NCI-H345 (cell line): ENCODE results near the gene CYFIP2.

Experiments used
- DNase-seq: peaks from one replicate; lab custom pipeline; 2025; lab: John Stamatoyannopoulos, UW

CYFIP2 gene

DNA sequence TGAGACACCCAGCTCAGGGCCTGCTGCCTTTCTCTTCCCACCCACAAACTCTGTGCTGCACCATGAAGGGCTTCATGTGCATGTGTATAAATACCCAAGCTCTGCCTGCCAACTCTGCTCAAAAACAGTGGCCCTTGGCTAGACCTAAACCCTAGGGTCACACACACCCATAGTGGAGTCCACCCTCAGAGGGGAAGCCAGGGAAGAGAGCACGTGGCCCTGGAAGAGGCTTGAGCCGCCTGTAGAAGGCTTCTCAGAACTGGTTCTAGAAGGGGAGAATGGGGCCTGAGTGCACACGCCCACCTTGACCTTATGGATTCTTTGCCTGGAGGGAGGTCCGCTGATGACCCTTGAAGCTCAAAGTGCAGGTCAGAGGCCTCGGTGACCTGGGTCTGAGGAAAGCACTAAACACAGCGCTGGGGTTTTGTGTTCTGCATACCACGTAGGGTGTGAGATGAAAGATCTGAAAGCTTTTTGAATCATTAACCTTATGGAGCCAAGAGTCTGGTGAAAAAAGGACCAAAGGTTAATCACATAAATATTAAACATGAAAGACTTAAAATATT is 60.6 kb downstream of the CYFIP2 start:
- DNase-seq = no peak

DNA sequence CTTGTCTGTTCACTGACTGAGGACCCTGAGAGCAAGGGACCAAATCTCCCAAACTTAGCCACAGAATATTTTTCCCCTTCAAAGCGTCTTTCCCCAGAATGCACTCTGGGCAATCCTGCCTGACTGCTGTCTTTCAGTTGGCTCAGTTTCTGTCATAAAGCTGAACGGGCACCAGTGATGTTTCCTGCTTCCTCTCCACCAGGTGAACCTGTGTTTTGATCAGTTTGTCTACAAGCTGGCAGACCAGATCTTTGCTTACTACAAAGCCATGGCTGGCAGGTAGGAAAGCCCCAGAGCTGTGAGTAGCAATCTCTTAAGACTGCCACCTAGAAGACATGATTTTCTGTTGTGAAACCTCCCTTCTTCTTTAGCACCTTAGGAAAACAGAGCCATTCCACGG is 61.8 kb downstream of the CYFIP2 start:
- no peak for DNase-seq

DNA sequence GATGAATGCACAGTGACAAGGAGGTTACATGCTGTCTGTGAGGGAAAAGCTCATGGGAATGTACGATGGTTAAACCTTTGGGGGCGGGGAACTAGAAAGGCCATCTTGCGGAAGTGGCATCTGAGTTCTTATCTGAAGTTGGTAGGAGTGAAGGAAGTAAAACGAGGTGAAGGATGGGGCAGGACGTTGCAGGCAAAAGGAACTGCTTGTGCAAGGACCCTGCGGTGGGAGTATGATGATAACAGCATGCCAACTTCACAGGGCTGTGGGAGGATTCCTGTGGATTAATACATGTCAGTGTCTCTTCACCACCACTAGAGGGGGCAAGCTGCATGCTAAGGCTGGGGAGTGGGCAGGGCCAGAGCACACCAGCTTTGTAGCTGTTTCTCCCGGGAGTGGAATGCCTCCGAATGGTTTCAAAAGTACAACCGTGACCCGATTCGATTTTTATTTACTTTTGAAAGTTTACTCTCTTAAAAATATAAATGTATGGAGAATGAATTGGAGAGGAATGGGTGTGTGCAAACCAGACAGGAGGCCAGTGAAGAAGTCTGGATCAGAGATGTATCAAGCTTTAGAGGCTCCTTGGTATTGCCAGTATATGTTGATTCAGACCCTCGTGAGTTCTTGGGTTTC is 62.5 kb downstream of the CYFIP2 start:
- DNase-seq = peak; percentile 80

DNA sequence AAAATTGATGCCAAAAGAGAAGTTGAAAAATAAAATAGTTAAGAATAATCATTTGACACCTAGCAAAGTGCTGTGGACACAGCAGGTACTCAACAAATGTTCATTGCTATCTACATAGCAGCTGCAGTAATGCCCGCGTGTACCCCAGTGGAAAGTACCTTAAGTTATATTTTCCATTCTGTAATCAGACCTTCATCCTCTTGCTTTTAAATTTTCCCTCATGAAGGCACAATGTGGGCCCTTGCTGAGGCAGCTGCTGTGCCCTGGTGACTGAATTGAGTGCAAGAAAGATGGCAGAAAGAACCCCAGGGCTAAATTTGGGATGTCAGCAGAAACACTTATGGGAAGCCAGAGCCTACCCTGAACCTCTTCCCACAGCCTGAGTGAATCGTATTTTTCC is 65.9 kb downstream of the CYFIP2 start:
- DNase-seq = no peak

DNA sequence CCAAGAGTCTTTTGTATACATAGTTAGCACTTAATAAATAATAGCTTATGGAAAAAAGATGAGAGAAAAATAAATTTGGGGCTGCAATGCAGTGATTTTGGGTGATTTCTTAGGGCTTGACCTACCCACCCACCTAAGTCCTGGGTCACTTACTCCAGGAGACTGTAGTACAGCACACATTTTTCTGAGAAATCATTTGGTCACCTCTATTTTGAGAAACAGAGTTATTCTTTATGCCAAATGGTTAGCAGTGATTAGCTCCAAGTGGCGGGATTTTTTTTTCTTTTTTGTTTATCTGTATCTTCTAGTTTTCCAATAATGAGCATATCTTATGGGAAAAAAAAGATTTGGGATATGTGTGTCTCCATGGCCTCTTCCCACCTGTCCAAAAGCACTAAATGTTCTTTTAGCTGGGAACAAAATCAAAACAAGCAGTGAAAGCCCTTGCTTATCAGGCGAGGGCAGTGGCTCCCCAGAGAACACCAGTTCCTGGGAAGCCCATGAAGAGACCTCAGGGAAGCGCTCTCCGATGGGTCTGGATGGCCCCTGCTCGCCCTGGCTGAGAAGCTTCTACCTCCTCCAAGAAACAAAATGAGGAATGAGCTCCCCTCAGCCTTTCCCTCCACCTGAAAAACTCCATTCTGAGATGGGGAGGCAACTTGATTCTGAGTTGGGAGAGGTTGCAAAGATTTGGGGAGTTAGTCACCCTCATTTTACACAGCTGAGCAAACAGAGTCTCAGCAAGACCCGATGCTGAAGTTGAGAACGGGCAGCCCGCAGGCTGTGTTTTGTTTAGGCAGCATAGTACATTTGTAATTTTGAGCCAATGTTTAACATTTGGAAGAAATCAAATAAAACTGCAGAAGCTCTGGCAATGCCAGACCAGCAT is 69.9 kb downstream of the CYFIP2 start:
- no peak for DNase-seq

DNA sequence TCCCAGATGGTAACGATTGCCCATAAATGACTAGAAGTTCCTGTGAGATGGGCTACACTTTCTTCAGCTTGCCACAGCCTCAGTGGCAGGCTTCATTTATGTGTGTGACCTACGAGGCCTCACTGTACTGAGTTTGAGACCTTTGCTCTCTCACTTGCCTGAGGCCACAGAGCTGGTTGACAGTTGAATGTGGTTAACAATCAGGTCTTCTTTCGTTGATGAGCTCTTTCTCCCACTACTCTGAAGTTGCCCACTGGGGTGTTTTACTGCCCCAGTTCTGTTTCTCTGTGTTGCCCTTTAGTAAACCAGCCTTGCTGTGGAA is 70.5 kb downstream of the CYFIP2 start:
- no peak for DNase-seq

DNA sequence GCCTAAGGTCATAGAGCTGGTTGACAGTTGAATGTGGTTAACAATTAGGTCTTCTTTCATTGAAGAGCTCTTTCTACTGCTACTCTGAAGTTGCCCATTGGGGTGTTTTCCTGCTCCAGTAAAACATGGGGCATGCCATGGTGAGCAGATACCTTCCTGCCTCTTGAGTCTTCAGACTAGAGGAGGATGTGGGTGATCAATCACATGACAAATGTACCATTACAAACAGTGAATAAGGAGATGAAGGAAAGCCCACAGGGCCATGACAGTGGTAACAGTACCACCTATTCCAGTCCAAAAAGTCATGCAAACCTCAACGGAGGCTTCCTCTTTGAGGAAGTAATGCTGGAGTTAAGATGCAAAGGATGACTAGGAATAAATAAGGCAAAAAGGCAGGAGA is 73.5 kb downstream of the CYFIP2 start:
- DNase-seq = no peak

DNA sequence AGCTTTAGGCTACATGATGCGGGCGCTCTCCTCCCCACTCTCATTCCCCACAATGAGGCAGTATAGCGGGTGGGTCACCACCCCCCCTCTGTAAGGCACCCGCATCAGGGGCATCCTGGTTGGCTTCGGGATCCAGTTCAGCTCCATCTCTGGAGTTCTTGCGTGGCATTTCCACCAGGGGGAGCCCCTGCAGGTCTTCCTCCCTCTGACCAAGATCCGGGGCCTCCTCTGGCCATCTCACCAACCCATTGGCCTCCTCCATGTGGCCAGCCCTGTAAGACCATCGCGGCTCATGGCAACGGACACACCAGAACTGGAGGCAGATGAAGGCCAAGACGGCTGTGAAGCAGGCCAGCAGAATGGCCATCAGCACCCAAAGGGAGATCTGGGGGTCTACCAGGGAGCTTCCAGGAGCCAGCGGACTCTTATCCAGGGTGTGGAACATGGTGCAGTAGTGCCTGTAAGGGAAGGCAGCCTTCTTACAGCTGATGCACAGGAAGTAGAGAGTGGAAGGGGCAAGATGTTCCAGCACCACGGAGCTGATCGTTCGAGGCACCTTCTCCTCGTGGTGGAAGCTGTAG is 77.0 kb downstream of the CYFIP2 start:
- DNase-seq = peak; percentile 1

DNA sequence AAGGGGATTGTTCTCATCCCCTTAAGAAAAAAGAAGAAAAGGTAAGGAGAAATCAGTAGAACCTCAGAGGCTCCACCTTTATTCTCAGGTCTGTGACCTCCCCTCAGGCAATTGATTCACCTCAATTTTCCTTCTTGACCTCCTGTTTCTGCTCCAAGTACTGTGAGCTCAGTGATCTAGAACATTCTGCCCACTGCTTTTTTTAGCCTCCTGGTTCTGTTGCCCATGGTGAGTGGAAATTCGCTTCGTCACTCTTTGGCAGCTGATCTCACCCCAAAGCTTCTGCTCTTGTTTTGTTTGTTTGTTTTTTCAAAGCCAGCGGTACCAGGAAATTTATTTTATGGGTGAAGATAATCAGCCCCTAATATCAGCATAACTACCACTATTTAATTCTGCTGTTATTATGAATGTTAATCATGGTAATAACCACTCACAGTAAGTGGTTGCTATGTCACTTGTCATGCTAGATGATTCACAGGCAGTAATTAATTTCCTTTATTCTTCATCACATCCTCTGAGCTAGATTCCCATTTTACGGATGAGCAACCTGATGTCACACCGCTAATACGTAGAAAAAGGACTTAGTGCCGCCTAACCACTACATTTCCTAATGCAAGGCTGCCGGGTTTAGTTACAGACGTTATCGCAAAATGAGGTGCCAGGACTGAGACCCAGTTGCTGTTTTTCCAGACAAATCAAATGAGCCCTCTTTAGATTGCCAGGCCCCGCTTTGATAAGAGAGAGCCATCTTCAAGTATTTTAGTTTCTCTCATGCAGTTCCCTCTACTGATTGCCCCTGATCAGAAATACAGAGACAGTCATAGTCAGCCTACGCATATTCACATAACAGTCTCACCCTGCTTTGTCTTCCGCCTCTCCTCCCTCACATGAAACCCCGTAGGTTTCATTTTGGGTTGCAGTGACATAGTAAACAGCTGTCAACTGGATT is 78.2 kb downstream of the CYFIP2 start:
- DNase-seq = no peak

DNA sequence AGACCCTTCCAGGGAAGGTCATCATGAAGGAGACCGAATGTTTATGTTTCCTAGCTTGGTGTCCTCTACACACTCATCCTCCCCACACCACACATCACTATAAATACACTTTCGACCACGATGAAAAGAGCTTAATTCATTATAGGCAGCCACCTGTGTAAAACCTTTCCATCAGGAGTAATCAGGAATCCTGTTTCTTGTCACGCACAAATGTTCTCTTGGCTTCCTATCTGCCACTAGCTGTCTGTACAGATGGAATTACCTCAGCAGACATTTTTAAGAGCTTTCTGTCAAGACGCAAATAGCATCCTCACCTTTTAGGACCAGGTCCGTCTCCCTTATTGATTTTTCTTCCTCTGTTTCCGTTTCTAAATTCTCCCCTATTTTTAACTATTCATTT is 79.1 kb downstream of the CYFIP2 start:
- DNase-seq = no peak

DNA sequence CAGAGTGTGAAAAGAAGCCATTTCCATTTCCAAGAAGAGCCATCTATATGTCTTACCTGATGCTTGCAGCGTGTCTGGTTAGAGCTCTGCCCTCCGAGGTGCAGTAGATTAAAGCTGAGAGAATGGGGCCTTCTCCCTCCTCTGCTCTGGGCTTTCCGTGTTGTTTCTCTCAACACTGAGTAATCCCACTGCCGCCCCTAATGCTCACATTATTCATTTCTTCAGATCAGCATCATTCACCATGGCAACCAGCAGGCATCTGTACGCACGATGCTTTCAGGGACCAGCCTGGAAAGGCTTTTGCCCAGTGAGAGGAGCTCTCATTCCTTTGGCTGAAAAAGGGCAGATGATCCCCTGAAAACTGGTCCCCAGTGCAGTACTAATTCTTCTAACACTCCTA is 79.6 kb downstream of the CYFIP2 start:
- no peak for DNase-seq

DNA sequence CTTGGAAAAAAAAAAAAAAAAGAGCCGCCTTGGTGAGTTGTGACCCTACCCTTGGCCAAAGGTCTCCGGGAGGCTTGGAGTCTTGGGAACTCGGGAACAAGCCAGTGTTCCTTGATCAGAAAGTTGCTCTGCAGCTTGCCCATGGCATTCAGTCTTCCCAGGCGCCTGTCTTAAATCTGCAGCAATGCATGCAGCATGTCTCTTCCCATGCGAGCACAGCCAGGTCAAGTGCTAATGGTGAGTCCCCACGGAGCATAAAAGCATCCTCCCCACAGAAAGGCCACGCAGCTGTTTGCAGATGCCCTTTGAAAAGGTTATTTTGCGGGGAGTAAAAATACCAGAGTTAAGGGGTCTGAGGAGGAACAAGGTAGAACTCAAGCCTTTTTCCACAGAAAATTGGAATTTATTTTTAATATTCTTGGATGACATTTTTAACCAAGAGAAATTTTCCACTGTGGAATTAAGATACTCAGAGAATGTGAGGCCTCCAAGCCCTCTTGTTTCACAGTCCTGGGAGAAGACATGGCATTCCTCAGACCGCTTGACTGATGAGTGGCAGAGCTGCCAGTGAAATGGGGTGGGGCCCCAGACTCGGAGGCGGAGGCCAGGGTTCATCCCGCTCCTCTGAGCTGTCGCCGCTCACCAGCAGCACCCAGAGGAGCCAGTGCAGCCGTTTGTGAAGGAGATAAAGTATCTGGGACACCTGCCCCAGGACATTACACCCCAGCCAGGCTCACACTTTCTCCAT is 81.6 kb downstream of the CYFIP2 start:
- DNase-seq = no peak

DNA sequence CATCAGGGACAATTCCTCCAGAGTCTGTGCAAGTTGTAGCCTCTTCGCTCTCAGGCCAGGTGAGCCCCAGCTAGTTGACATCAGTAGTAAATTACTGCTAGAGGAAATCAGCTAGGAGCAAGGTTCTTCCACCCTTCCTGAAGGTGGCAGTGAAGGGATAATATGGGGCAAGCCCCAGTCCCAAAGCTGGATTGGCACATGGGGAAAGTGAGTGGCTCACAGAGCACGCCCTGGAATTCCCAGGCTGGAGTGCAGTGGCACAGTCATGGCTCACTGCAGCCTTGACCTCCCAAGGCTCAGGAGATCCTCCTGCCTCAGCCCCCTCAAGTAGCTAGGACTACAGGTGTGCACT is 82.1 kb downstream of the CYFIP2 start:
- DNase-seq = no peak

DNA sequence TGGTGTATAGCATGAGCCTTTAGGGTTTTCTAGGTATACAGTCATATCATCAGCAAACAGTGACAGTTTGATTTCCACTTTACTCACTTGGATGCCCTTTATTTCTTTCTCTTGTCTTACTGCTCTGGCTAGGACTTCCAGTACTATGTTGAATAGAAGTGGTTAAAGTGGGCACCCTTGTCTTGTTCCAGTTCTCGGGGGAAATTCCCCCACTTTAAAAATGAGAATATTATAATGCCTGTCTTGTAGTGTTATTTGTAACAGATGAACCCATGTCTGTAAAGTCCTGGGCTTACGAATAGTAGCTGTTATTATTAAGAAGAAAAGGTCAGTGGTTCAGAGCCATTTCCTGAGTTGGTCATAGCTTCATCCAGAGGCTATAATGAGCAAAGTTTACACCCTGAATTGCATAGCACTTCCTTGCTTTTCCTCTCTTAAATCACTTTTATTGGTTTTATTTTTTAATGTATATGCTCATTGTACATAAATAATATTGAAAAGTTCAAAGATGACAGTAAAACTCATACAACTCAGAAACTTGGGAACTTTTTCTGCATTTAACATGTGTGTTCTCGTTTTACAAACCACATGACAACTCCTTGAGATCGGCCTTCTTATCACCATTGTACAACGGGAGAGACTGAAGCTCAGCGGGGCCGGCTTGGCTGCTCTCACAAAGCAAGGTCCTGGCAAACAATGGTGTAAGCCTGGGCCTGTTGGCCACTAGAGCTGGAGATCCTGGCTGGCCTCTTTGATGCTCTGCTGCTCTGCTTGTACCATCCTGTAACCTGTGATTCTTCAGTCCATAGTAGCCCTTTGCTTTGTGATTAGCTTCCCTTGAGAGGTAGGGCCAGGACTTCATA is 85.2 kb downstream of the CYFIP2 start:
- no peak for DNase-seq

DNA sequence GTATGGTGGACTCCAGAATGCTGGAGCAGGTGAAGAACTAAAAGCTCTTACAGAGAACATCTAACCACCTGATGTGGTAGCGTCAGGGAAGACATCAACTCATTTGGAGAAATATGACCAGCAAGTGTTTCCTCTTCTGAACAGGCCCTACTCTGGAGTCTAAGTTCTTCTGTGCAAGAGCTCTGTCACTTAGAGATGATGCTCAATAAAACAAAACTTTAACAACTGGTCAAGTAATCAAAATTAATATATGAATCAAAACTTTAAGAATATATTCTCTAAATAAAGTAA is 85.8 kb downstream of the CYFIP2 start:
- no peak for DNase-seq

DNA sequence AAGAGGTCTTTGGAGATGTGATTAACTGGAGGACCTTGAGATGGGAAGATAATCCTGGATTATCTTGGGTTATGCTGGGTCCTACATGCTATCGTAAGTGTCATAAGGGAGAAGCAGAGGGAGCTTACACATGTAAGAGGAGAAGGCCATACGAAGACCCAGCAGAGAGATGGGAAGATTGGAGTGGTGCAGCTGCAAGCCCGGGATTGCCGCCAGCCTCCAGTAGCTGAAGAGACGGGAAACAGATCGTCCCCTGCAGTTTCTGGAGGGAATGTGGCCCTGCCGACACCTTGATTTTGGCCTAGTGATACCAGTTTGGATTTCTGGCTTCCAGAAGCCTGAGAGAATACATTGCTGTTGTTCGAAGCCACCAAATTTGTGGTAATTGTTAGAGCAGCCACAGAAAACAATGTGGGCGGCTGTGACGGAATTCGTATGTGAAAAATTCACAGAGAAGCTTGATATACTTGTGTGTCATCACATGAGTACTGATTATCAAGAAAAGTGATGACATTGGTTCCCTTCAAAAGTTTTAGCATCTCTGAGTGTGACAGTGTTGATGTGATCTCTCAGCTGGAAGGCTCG is 86.9 kb downstream of the CYFIP2 start:
- DNase-seq = no peak

DNA sequence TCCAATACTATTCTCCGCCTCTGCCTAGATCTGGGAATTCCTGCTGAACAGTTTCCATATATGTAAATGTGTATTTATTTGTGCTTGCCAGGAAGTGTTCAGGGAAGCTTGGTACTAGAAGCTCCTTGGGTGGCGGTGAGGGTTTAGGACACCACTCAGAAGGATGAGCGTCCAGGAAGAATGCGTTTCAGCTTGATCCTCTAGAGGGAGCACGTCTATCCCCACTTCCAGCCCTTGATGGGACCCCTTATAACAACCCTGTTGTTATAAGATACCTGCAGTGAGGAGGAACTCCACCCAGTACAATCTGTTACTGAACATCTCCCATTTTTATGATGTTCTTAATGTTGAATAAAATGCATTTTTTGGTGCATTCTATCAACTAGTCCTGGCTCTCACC is 88.9 kb downstream of the CYFIP2 start:
- no peak for DNase-seq

DNA sequence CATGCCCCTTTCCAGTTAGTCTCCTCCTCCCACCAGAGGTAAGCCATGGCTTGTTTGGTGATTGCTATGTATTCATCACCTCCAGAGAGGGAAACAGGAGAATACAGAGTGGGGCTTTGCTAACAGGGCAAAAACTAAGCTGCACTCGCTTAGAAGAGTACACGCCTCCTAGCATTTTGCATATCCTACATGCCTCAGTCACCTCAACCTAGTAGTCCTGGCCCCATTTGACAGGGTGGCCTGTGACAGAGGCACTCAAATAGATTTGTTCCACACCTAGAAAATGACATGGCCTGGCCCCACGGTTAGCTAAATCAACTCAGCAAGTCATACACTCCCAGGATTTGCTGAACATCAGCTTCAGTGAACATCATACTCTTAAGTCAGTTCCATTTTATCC is 90.7 kb downstream of the CYFIP2 start:
- no peak for DNase-seq

DNA sequence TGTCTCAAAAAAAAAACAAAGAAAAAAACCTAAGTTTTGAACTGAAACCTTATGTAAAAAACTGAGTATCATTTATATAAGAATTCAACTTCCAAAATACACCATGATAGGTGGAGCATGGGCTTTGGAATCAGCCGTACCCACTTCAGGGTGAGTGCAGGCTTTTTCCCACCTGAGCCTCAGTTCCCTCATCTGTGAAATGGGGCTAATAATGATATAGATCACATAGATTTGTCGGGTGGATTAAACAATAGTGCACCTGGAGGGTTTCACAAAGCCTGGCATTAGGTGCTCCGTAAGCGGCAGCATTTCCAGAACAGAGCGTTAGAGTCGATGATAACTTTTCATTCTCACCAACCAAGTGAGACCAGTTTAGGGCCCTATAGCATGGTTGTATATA is 91.9 kb downstream of the CYFIP2 start:
- DNase-seq = no peak

DNA sequence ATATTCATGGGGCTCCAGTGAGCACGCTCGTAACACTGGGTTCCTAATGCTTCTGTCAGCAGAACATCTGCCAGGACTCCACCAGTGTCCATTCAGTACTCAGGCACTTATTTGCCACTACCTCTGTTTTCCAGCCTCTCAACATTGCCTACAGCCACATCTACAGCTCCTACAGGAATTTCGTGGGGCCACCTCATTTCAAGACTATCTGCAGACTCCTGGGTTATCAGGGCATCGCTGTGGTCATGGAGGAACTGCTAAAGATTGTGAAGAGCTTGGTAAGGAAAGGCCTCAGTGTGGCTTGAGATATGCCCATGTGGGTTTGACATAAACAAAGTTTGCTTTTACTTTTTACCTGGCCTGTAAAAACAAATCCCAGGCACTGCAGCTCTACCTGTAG is 92.9 kb downstream of the CYFIP2 start:
- DNase-seq = no peak
